Measurements from ENCODE around the gene PAQR9. TPM values are rescaled to one million over a fixed set of nuclear protein-coding genes. Genes with fewer than 3 reads are reported as not detected.
A peak's percentile ranks its signal among the peaks of the same experiment; 100 is the strongest.

Gene PAQR9
- polyA plus RNA-seq, 1 of the 3 experiments (the other 2 are of a cell fraction) = 0.16 TPM

DNA sequence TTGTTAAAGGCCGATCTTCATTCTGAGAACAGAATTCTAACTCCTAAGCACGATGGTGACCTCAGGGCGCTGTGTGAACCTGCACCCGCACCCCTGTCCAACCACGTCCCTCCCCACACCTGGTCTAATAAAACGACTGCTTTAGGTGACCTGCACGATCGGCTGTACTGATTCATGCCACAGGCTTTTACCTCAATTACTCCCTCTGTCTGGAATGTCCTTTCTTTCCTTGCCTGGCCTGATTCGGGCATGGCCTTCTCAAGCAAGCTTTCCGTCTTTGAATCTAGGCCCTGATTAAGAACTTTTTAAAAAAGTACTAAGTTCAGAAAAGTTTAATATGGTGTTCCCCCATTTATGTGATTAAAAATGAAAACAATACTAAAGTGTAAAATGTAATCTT is 37.1 kb upstream of the PAQR9 start:
- peak overlapping the region; percentile 93 to 96 for H3K27ac ChIP-seq (ENCODE audit: low read depth in 2 of 2, low read length in 1 of 2)
- peak; percentile 26 for DNase-seq
- no peaks in the 10 kb centered on the region for H3K9me3 ChIP-seq
- peaks cover 56% of the 10 kb centered on the region for H3K79me2 ChIP-seq (ENCODE audit: insufficient read depth)
- peaks cover 17% of the 10 kb centered on the region for H4K20me1 ChIP-seq (ENCODE audit: insufficient read depth)
- ChIA-PET CTCF (interaction anchor here (0.8 to 2.4 kb wide), 6 partner anchors 9 to 422 kb away, joined by 3 to 9 read pairs (median 6); partner anchors contain the start of gene ATR), POLR2A (interaction anchor here (1.3 to 1.9 kb wide), 3 partner anchors 40 to 422 kb away, joined by 3 to 17 read pairs (median 5); partner anchors contain the start of gene ATR)
- WGBS (ENCODE audit: low lambda C conversion rate) = 13% methylated on average over 10 of the region's 10 CpGs
- no peak for TF ChIP-seq ELF1 (IDR thresholded peaks at IDR 0.05)
- TF ChIP-seq, protein P1, sequence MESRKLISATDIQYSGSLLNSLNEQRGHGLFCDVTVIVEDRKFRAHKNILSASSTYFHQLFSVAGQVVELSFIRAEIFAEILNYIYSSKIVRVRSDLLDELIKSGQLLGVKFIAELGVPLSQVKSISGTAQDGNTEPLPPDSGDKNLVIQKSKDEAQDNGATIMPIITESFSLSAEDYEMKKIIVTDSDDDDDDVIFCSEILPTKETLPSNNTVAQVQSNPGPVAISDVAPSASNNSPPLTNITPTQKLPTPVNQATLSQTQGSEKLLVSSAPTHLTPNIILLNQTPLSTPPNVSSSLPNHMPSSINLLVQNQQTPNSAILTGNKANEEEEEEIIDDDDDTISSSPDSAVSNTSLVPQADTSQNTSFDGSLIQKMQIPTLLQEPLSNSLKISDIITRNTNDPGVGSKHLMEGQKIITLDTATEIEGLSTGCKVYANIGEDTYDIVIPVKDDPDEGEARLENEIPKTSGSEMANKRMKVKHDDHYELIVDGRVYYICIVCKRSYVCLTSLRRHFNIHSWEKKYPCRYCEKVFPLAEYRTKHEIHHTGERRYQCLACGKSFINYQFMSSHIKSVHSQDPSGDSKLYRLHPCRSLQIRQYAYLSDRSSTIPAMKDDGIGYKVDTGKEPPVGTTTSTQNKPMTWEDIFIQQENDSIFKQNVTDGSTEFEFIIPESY (IDR thresholded peaks at IDR 0.05; ENCODE audit: borderline replicate concordance, low read depth) = no peak
- TF ChIP-seq USF1 (IDR thresholded peaks at IDR 0.05; ENCODE audit: borderline replicate concordance, low read depth) = no peak
- no peak for TF ChIP-seq REST (IDR thresholded peaks at IDR 0.05; ENCODE audit: low read depth, low read length)
- no peak for TF ChIP-seq MXI1 (IDR thresholded peaks at IDR 0.05; ENCODE audit: low read depth, low read length)
- no peak for TF ChIP-seq TEAD4 (IDR thresholded peaks at IDR 0.05; ENCODE audit: borderline replicate concordance, insufficient read depth)
- TF ChIP-seq YY1 (IDR thresholded peaks at IDR 0.05; ENCODE audit: low read depth) = no peak
- no peak for TF ChIP-seq NRF1 (IDR thresholded peaks at IDR 0.05; ENCODE audit: low read depth, low read length)
- TF ChIP-seq GATA2 (CRISPR knock-in tag; IDR thresholded peaks at IDR 0.05) = no peak
- TF ChIP-seq TCF12 (IDR thresholded peaks at IDR 0.05) = no peak
- TF ChIP-seq SMC3 (IDR thresholded peaks at IDR 0.05; ENCODE audit: low read depth, low read length) = no peak
- TF ChIP-seq FOXJ3 (CRISPR knock-in tag; IDR thresholded peaks at IDR 0.05) = no peak
- no peak for TF ChIP-seq GABPA (IDR thresholded peaks at IDR 0.05; ENCODE audit: low read depth)
- TF ChIP-seq JUND (IDR thresholded peaks at IDR 0.05) = no peak
- TF ChIP-seq, protein P2, sequence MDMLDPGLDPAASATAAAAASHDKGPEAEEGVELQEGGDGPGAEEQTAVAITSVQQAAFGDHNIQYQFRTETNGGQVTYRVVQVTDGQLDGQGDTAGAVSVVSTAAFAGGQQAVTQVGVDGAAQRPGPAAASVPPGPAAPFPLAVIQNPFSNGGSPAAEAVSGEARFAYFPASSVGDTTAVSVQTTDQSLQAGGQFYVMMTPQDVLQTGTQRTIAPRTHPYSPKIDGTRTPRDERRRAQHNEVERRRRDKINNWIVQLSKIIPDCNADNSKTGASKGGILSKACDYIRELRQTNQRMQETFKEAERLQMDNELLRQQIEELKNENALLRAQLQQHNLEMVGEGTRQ (IDR thresholded peaks at IDR 0.05; ENCODE audit: borderline replicate concordance, low read depth, low read length) = no peak
- no peak for TF ChIP-seq RCOR1 (IDR thresholded peaks at IDR 0.05; ENCODE audit: low read length)
- TF ChIP-seq PBX3 (IDR thresholded peaks at IDR 0.05) = no peak
- TF ChIP-seq, protein P3, sequence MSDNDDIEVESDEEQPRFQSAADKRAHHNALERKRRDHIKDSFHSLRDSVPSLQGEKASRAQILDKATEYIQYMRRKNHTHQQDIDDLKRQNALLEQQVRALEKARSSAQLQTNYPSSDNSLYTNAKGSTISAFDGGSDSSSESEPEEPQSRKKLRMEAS (IDR thresholded peaks at IDR 0.05; ENCODE audit: low read depth) = no peak
- no peak for TF ChIP-seq RXRA (IDR thresholded peaks at IDR 0.05; ENCODE audit: borderline replicate concordance, low read depth)
- peak overlapping the region; percentile 90 for H3K4me2 ChIP-seq
- H3K27me3 ChIP-seq (ENCODE audit: insufficient read depth) = no peaks in the 10 kb centered on the region
- H3K9ac ChIP-seq = peak overlapping the region; percentile 89
- H3F3A ChIP-seq (replicated peaks; ENCODE audit: insufficient read depth) = peaks cover 15% of the 10 kb centered on the region
- H3K36me3 ChIP-seq (replicated peaks in 1 of 2; ENCODE audit: control insufficient read depth in 1 of 2, insufficient read depth in 2 of 2, low read length in 1 of 2) = no peaks in the 10 kb centered on the region
- peaks cover 11 to 16% of the 10 kb centered on the region in 2 experiments; a peak in 3 of 4 replicates for H3K4me1 ChIP-seq (ENCODE audit: control insufficient read depth in 1 of 2, insufficient read depth in 2 of 2, low read depth in 1 of 2, low read length in 1 of 2)
- H3K4me3 ChIP-seq (ENCODE audit: low read depth in 2 of 2, low read length in 1 of 2) = peak overlapping the region; percentile 96 to 97
- H2AFZ ChIP-seq (ENCODE audit: low read depth) = peak overlapping the region; percentile 83
- H3K9me2 ChIP-seq = no peaks in the 10 kb centered on the region

Measured in SK-N-SH (cell line).